ENCODE data around the gene NABP2. TPM values are rescaled to one million over a fixed set of nuclear protein-coding genes. Genes with fewer than 3 reads are reported as not detected.
A peak's percentile ranks its signal among the peaks of the same experiment; 100 is the strongest.

Gene NABP2
- total and polyA plus RNA-seq, 2 of the 4 experiments (the other 2 are of a cell fraction), result 29.2 to 37.4 TPM

DNA sequence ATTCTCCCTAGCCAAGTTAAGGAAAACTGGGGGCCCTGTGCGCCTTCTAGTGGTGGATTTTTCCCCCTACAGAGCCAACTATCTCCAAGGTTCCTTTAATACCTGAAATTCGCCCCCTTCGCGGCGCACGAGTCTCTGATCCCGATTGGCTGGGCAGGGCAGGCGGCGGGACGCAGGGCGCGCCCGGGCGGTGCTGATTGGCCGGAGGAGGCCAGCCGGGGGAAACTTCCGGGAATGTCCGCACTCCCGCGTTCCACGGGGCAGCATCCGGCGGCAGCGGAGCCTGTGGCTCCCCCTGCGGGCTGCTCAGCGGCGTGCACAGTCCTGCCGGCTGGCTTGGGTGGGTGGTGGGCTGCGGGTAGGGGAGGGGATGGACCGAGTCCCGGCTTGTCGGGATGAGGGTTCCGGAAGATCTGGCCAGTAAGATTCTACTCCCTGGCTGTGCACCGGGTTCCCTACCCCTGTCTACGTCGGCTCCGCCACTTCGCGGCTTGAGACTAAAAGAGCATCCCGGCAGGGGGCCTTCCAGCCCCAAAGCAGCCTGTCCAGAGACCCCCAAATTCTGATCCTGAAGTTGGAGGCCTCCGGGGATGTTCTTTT, at the start of gene NABP2 (continued):
- TF ChIP-seq CTCF (conservative IDR thresholded peaks at IDR 0.05; ENCODE audit: low read depth, low read length), result peak; percentile 74
- TF ChIP-seq MAZ (IDR thresholded peaks at IDR 0.05; ENCODE audit: borderline replicate concordance, low read depth, low read length), result peak; percentile 51

GRCh38 chr12:56178347-56178746, 45.8 kb upstream of the NABP2 start:
- Histone ChIP-seq H3K23ac (ENCODE audit: low read depth, low read length) (no peak overlapping the region), H3K27me3 (ENCODE audit: control insufficient read depth, insufficient read depth, low read length) (no peaks in the 10 kb centered on the region), H3K4me3 (ENCODE audit: insufficient read depth, low read depth, low read length) (no peak overlapping the region), H3K4me2 (ENCODE audit: low read depth, low read length) (no peak overlapping the region), H3K4me1 (ENCODE audit: control insufficient read depth, insufficient read depth, low read length) (no peaks in the 10 kb centered on the region), H3K79me1 (ENCODE audit: low read depth in 1 of 2, low read length in 2 of 2) (peaks cover 14 to 16% of the 10 kb centered on the region in 2 experiments; a peak in 2 of 4 replicates), H3K9me3 (ENCODE audit: control insufficient read depth, insufficient read depth, low read length) (no peaks in the 10 kb centered on the region), H3K18ac (ENCODE audit: low read depth, low read length) (no peak overlapping the region), H2BK15ac (ENCODE audit: low read depth, low read length) (no peak overlapping the region), H3K9me1 (ENCODE audit: insufficient read depth, low read length) (no peaks in the 10 kb centered on the region; the same call in 1 of the 2 replicates), H3K27ac (ENCODE audit: insufficient read depth, low read length) (no peak overlapping the region), H3K36me3 (ENCODE audit: control insufficient read depth, insufficient read depth, low read length) (peaks cover 58% of the 10 kb centered on the region), H2AFZ (replicated peaks; ENCODE audit: low read length, poor library complexity) (no peak overlapping the region), H3K14ac (replicated peaks; ENCODE audit: low read depth, low read length) (no peak overlapping the region), H3K4ac (ENCODE audit: low read depth, low read length) (no peak overlapping the region), H2BK5ac (ENCODE audit: low read depth, low read length, poor library complexity, severe bottlenecking) (no peak overlapping the region), H2AK5ac (ENCODE audit: low read depth, low read length) (no peak overlapping the region), H3K56ac (ENCODE audit: extremely low read depth, insufficient read depth, low read length) (no peak overlapping the region), H4K8ac (ENCODE audit: low read depth in 2 of 2, low read length in 2 of 2) (no peak overlapping the region), H3K9ac (ENCODE audit: low read depth, low read length) (no peak overlapping the region), H4K5ac (ENCODE audit: low read depth, low read length) (no peak overlapping the region), H4K91ac (ENCODE audit: insufficient read depth, low read depth, low read length) (no peak overlapping the region), H2AK9ac (replicated peaks; ENCODE audit: low read depth, low read length, poor library complexity) (no peak overlapping the region), H2BK20ac (ENCODE audit: low read depth, low read length) (no peak overlapping the region), H2BK120ac (ENCODE audit: low read depth, low read length) (no peak overlapping the region), H4K20me1 (ENCODE audit: insufficient read depth, low read length) (no peaks in the 10 kb centered on the region)
- DNase-seq (no peak), ATAC-seq (ENCODE audit: low read depth) (no peak)
- intact Hi-C loops (cut with micrococcal nuclease), result no loop called here
- WGBS, 2 experiments (ENCODE audit: extremely low coverage in 2 of 2, insufficient read length in 1 of 2), result no CpG with 5 or more reads among the region's 3 CpGs
- in situ Hi-C loops (cut with MboI; ENCODE audit: low sequenced_read_pairs), result no loop called here
- BruUV-seq (replicated peaks), result no TSS peak
- no peak for TF ChIP-seq MAFK (IDR thresholded peaks at IDR 0.05; ENCODE audit: low read depth, low read length)
- TF ChIP-seq USF2 (IDR thresholded peaks at IDR 0.05; ENCODE audit: low read depth, low read length), result no peak
- no peak for TF ChIP-seq CTCF (conservative IDR thresholded peaks at IDR 0.05; ENCODE audit: low read depth, low read length)
- no peak for TF ChIP-seq CEBPB (IDR thresholded peaks at IDR 0.05; ENCODE audit: low read depth, low read length)
- TF ChIP-seq RAD21 (IDR thresholded peaks at IDR 0.05; ENCODE audit: low read length), result no peak
- no peak for TF ChIP-seq SMC3 (IDR thresholded peaks at IDR 0.05; ENCODE audit: low read depth, low read length)
- dilution Hi-C loops (cut with HindIII; ENCODE audit: low sequenced_read_pairs, unreplicated experiment), result no loop called here
- CTCF ChIA-PET, result interaction anchor here (1.4 kb wide), 1 partner anchor 11 kb away, joined by 7 read pairs; the partner anchor contains the start of gene SMARCC2
- POLR2A ChIA-PET (ENCODE audit: unreplicated experiment), result no interaction called here
